ENCODE measurements around the gene CIB4.

Gene CIB4

DNA sequence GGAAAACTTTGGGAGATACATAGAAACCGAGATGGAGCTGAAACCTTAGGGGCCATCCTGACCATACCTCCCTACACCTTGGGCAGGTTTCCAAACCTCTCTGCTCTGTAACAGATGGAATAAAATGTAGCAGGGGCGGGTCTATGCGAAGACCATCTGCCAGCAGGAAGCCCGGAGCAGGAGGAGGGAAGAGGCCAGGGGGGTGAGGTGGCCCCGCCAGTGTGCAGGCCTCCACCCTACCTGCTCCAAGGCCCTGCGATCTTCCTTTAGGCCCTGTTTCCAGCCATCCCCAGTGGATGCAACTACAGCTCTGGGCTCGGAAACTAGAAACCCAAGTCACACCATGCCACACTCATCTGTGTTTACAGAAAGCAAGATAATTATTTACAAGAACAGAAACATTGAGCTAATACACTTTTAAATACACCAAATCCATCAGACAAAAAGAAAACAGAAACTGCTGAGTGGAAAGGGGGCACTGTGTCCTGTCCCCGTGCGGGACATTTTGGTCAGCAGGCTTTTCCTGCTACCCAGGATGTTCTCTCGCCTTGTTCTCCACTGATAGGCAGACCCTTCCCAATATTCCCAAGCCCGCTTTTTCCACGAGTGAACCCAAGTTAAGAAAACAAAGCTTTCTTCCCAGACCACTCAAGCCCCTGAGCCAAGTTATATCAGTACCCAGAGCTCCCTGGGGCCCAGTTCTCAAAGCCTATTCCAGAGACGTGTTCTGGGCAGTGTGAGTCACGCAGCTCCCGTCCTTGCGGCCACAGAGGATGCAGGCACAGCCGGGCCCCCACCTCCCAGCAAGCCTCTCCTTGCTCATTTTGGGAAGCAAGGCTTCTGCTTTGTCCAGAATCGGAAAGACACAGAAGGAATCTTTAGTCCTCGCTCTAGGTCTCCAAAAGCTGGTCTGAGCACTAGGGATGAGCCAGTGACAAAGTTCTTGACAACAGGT, 17.3 kb downstream of the CIB4 start:
- in situ Hi-C loops (cut with MboI; ENCODE audit: low sequenced_read_pairs), result loop anchor here (25.0 kb wide), 1 partner anchor 113 kb away; no protein-coding TSS in a partner anchor

DNA sequence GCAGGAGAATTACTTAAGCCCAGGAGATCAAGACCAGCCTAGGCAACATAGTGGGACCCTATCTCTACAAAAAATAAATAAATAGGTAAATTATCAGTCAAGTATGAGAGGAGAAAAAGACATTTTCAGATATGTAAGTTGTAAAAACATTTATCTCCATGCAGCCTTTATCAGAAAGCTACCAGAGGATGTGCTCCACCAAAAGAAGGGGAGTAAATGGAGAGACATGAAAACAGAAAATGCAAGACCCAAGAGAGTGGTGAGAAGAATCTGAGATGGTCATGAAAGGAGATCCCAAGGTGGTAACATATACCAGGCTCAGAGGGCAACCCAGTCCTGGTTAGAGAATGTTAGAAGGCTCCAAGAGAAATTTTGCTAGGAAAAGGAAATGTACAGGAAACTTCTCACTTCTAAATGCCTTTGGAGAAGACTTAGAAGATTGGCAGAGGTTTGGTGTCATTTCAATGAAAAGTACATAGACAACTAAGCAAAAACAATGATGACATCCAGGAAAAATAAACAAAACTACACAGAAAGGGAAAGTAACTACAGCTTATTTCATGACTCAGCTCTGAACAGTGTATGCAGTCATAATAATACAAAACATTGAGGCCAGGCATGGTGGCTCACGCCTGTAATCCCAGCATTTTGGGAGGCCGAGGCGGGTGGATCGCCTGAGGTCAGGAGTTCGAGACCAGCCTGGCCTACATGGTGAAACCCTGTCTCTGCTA, 19.5 kb downstream of the CIB4 start:
- in situ Hi-C loops (cut with MboI; ENCODE audit: low sequenced_read_pairs), result loop anchor here (25.0 kb wide), 1 partner anchor 116 kb away; no protein-coding TSS in a partner anchor

DNA sequence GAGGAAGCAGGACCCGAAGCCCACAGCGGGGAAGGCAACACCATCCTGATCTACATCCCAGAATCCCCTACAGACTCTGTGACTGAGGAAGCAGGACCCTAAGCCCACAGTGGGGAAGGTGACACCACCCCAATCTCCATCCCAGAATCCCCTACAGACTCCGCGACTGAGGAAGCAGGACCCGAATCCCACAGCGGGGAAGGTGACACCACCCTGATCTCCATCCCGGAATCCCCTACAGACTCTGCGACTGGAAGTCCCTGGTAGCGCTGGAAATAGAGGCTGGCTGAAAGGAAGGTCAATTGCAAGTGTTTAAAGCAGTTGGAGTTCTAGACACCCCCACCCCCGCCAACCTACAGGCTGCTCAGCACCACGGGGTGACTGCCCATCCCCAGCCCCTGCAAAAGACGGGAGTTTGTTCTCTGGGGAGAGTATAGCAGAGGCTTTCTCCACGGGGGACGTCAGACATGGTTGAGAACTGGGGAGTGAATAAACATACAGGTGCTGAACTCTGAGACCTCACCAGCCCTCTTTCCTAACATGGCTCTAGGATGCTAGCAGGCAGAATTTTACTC, 21.0 kb downstream of the CIB4 start:
- in situ Hi-C loops (cut with MboI; ENCODE audit: low sequenced_read_pairs), result loop anchor here (25.0 kb wide), 1 partner anchor 117 kb away; no protein-coding TSS in a partner anchor

DNA sequence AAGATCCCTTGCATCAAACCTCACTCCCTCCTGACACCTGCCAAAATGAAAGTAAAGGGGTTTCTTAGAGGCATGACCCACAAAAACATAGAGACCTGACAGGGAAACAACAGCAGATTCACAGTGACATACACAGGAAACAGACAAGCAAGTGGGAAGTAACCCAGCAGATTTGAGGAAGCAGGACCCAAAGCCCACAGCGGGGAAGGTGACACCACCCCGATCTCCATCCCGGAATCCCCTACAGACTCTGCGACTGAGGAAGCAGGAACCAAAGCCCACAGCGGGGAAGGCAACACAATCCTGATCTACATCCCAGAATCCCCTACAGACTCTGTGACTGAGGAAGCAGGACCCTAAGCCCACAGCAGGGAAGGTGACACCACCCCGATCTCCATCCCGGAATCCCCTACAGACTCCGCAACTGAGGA, 21.6 kb downstream of the CIB4 start:
- in situ Hi-C loops (cut with MboI; ENCODE audit: low sequenced_read_pairs), result loop anchor here (25.0 kb wide), 1 partner anchor 118 kb away; no protein-coding TSS in a partner anchor

DNA sequence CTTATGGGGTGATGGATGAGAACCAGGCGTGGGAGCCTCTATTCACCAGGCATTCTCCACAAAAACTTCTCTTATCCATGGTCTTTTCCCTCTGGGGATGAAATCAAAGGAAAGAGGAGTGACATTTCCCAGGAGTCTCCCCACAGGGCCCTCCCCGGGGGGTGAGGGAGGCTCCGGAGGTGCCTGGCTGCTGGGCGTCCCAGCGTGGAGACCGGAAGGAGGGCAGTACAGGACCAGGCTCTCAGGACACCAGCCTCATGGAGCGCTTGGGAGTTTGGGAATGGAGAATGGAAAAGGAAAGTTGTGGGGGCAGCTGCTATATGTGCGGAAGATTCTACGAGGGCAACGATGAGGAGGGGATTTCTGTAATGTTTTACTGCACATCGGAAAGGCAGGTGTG, 22.1 kb downstream of the CIB4 start:
- in situ Hi-C loops (cut with MboI; ENCODE audit: low sequenced_read_pairs), result loop anchor here (25.0 kb wide), 1 partner anchor 118 kb away; no protein-coding TSS in a partner anchor

DNA sequence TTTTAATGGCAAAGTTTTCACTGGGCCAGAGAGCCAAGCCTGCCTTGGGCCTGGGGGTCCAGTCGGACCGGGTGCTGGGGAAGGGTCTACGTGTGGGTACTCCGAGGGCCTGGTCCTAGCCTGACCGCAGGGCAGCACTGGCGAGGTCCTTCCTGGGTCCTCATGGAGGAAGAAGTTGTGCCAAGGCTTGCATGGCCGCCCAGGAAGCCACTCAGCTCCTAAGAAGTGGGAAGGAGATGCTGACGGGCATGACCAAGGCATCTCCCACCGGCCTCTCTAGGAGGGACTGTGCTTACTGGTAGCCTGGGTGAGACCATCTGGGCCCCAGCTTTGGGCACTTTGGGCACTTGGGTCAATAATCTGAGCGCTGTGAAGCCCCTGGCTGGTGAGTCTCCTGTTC, 22.6 kb downstream of the CIB4 start:
- in situ Hi-C loops (cut with MboI; ENCODE audit: low sequenced_read_pairs), result loop anchor here (25.0 kb wide), 1 partner anchor 119 kb away; no protein-coding TSS in a partner anchor

DNA sequence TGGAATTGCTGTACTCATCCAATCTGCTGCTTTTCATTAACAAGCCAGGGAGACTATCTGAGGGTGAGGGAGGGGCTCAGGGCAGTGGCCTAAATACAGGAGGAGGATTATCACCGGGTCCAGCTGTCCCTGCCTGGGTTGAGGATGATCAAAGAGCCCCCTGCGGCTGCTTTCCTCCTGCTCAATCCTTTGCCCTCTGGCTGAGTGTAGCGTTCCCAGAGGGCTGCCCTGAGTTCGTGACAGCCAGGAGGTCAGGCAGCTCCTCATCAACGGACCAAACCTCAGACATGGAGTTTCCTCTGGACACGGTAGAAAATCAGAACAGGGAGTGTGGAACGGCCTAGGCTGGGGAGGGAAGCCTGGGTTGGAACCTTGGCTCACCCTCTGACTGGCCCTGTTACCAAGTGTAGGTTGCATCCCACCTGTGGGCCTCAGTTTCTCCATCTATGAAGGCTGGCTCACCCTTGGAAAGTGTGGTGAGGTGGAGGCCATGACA, 23.5 kb downstream of the CIB4 start:
- in situ Hi-C loops (cut with MboI; ENCODE audit: low sequenced_read_pairs), result loop anchor here (25.0 kb wide), 1 partner anchor 120 kb away; no protein-coding TSS in a partner anchor

DNA sequence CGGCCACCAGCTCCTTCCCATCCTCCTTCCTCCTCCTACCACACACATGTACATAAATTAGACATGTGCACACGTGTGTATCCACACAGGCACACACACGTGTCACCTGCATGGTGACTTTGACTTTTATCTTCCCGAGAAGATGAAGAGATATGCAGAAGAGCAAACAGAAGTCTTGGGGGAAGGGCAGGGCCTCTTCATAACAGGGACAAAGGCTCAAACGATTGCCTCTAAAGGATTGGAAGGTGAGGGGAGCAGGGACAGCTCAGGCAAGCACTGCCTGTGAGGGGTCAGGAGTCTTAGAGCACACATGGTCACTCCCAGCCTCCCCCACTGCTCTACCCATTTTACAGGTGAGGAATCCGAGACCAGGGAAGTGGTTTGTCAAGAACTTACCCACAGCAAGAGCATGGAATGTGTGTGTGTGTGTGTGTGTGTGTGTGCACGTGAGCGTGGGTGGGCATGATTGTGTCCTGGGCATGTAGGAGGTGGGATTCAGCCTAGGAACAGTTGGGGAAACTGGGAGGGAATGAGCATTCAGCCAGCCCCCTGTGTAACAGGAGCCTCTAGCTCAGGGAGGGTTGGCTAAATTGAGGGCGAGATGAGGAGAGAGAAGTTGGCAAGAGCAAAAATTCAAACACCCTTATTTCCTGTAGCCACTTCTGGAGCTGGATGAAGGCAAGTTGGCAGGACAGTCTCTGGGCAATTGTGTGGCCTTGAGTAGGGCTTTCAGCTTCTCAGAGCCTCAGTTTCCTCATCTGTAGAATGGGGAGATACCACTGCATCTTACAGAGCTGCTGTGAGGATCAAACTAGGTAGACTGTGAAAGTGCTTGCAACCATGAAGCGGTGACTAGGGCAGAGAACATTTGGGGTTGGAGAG, 24.2 kb downstream of the CIB4 start:
- in situ Hi-C loops (cut with MboI; ENCODE audit: low sequenced_read_pairs), result loop anchor here (25.0 kb wide), 1 partner anchor 120 kb away; no protein-coding TSS in a partner anchor

DNA sequence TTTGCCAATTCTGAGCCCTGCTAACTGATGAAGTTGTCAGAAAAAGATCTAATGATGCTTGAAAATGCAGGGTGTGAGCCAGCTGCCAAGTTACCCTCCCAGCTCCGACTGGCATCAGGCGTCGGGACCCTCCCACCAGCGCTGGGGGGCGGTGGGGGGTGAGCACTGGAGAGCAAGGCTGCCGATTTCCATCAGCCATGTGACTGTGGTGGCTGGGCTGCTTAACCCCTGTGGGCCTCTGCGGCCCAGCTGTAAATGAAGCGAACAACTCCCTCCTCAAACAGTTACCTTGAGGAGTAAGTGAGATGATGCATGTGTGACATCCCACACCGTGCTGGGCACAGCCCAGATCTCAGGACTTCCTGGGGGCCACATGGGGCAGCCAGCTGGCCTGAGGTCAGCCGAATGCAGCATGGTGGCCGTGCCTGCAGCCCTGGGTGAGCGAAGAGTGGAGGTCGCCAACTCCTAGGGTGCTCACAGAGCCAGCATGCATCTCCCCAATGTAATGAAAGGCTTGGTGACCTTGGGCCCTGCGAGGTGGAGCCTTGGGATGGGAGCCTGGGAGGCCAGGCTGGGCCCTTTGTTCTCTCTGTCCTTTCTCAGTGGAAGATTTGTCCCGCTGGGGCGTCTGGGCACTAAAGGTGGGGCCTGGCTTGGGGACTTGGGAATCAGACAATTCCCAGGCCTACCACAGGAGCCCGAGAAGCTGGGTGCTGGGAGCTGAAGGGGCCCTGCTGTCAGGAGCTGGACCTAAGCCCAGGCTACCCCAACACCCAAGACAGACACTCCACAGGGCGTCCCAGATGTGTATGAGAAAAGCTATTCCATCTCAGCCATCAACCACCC, 25.1 kb downstream of the CIB4 start:
- in situ Hi-C loops (cut with MboI; ENCODE audit: low sequenced_read_pairs), result loop anchor here (25.0 kb wide), 1 partner anchor 121 kb away; no protein-coding TSS in a partner anchor

DNA sequence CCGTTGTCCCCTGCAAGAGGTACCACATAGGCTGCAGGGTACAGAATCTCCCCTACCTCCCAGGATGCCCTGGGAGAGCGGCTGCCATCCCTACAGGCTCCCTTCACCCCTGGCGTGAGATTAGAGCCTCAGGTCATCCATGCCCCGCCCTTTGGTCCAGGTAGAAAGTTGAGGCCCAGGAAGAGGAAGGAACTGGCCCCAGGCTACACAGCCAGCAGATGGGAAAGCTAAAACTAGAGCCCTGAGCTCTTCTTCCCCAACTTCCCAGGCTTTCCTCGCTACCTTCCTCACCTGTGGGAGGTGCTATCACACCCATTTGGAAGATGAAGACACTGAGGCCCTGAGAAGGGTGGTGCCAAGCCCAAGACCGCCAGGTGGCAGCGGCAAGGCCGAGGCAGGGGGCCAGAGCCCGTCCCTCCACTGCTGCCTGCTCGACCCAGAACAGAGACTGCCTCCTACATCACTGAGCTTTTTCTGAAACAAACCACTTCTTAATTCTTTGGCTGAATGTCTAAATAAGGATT, 25.8 kb downstream of the CIB4 start:
- in situ Hi-C loops (cut with MboI; ENCODE audit: low sequenced_read_pairs), result loop anchor here (25.0 kb wide), 1 partner anchor 122 kb away; no protein-coding TSS in a partner anchor

DNA sequence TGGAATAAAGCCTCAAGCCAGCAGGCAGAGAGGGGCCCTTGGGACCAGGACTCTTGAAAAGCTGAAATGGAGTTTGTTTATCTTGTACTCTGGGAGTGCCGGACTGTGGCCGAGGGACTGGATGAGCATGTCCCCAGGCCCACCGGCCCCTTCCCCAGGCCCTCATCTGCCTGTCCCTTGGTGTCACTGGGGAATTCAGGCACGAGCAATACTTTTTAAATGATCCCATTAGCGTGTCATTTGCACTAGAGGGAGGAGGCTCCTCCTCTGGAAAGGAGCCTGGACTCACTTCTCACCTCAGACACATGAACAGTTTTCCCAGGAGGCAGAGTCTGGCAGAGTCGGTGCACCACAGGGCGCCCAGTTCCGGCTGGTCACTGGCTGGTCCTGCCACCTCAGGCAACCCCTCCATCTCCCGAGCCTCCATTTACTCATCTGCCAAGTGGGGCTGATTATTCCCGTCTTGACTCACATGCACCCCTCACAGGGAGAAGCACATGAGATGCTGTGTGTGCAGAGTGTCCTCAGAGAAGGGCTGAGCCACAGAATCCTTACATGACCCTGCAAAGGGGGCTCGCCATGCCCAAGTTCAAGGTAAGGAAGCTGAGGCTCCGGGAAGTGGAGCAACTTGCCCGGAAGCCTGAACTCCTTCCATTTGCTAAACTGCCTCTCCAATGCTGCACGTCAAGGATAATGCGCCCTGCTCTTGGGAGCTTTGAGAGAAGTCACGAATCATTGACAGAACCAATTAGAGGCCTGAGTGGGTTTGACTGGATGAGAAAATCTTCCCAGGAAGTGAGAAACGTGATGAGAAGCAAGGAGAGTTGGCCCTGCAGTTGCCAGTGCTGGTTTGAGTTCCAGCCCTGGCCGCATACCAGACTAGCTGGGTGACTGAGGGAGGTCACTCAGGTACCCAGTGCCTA, 26.7 kb downstream of the CIB4 start:
- in situ Hi-C loops (cut with MboI; ENCODE audit: low sequenced_read_pairs), result loop anchor here (25.0 kb wide), 1 partner anchor 123 kb away; no protein-coding TSS in a partner anchor

DNA sequence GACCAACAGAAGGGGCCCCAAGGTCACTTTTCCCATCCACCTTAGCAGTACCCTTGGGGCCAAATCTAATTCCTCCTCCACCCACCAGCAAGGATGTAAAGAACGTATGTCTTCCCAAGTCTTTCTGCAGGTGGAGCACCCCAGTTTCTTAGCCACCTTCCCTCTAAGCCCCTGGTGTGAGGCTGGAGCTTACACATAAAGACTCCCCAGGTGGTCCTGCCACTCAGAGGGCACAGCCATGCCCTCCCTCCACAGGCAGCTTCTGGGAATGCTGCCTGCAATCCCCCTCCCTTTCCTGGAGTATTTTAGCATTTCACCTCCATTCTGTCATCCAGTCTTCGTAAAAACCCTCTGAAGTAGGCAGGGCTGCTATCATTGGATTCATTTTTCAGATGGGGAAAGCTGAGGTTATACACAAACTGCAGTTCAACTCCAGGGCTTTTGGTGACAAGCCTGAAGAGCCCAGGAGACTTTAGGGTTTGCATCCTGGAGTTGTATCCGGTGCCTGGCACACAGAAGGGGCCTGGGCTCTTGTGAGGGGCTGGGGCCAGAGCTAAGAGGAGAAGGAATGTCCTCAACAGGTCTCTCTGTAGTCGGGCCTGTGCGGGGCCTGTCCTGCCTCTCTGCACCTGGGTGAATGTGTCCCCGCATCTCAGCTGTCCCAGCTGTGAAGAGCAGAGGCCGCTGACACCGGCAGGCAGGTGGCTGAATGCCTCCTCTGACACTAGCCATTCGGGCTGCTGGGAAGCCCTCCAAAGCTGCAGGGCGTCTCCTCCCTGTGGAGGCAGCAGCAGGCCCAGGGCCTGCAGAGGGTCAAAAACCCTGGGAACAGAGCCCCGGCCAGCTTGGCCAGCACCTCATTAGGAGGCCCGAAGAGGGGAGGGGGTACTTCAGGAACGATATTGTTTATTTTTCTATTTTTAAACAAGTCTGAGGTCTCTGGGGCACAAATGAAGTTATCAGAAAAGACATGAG, 27.6 kb downstream of the CIB4 start:
- in situ Hi-C loops (cut with MboI; ENCODE audit: low sequenced_read_pairs), result loop anchor here (25.0 kb wide), 1 partner anchor 124 kb away; no protein-coding TSS in a partner anchor

DNA sequence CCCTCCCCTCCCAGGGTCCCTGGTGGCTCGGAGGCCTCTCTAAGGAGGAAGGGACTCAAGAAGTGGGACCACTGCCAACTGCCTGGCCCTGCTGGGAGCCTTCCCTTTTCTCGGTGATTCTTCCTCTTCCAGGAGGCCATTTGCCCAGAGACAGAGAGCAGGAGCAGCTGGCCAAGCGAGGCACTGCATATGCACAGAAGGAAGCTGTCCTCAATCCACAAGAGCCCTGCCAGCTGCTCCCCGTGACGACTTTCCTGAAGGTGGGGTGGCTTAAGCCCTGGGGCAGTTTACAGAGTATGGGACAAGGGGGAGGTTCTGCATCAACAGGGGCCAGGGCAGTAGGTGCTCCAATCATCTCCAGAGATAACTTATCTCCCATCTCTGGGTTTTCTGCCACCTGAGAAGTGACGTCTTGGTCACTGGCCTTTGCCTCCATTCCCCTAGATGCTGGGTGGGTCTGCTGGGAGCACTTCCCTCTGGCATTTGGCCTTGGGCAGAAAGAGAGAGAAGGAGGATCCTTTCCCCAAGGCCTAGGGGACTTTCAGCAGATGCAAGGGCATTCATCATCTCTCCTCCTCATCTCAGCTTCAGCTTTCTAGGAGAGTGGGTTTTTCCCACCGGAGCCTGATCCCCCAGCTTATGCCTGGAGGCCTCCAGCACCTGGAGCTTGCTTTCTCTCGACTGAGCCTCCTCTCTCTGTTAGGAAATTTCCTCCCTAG, 28.5 kb downstream of the CIB4 start:
- in situ Hi-C loops (cut with MboI; ENCODE audit: low sequenced_read_pairs), result loop anchor here (25.0 kb wide), 1 partner anchor 125 kb away; no protein-coding TSS in a partner anchor

DNA sequence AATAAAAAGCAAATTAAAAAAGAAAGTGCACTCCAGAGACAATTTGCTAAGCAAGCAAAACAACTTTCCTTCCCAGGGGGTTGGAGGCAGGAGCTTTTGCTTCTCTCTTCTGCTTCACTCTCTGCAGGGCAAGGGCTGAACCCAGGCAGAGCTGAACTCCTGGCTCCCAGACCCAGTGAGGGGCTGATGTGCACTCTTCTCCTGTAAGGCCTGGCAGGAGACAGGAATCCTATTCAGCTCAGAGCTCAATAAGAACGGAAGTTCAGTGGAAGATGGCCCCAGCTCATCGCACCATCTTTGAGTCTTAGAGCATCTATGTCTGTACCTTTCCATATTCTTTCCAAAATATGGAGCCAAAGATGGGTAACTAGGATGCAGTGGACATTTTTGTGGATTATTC, 29.1 kb downstream of the CIB4 start:
- in situ Hi-C loops (cut with MboI; ENCODE audit: low sequenced_read_pairs), result loop anchor here (25.0 kb wide), 1 partner anchor 125 kb away; no protein-coding TSS in a partner anchor

Data from hTERT RPE-1 (cell line).